Measurements from ENCODE around the gene GABRB1.

GABRB1 gene

DNA sequence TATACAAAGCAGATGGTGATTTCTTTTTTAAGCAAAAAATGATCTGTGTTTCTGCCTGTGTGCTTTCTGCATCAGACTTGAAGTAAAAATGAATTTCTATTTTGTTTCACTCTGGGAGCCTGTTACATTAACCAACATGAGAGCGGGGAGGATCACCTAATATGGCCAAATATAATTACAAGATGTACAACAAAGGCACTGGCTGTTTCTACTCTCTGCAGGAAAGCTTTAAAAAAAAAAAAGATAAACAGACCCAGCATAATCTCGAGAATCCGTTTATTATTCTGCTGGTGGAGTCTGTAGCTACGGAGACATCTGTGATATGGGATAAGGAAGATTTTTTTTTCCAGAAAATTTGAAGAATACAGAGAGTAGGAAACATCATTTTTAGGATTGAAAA lies 328.5 kb downstream of the GABRB1 start:
- TF ChIP-seq EZH2 (optimal IDR thresholded peaks at IDR 0.05; ENCODE audit: low read depth, low read length) (no peak), EZH2phosphoT487 (IDR thresholded peaks at IDR 0.05; ENCODE audit: low read length) (no peak), CTCF (IDR thresholded peaks at IDR 0.05; ENCODE audit: low read length) (no peak)
- no peaks in the 10 kb centered on the region for H3K27me3 ChIP-seq (replicated peaks; ENCODE audit: insufficient read depth, low read length)
- no peak overlapping the region for H2AFZ ChIP-seq (ENCODE audit: low read length)
- H4K20me1 ChIP-seq (ENCODE audit: insufficient read depth, low read length), result no peaks in the 10 kb centered on the region
- no peak overlapping the region for H3K27ac ChIP-seq (ENCODE audit: low read length)
- H3F3A ChIP-seq (ENCODE audit: insufficient read depth, low read length), result no peaks in the 10 kb centered on the region
- no peak overlapping the region for H3K4me3 ChIP-seq (ENCODE audit: low read length)
- no peaks in the 10 kb centered on the region for H3K9me3 ChIP-seq (replicated peaks; ENCODE audit: insufficient read depth, low read length)
- no peaks in the 10 kb centered on the region for H3K79me2 ChIP-seq (ENCODE audit: low read length)
- no peak overlapping the region for H3K9ac ChIP-seq (ENCODE audit: low read length)
- no peak for DNase-seq
- no peaks in the 10 kb centered on the region for H3K9me2 ChIP-seq (replicated peaks; ENCODE audit: insufficient read depth, low read length)
- H3K4me2 ChIP-seq (ENCODE audit: low read depth, low read length), result no peak overlapping the region
- no peaks in the 10 kb centered on the region for H3K4me1 ChIP-seq (ENCODE audit: low read length)
- no peaks in the 10 kb centered on the region for H3K36me3 ChIP-seq (replicated peaks; ENCODE audit: insufficient read depth, low read length)

GRCh38 chr4:47367761-47368160 lies 336.4 kb downstream of the GABRB1 start:
- H3K4me2 ChIP-seq (ENCODE audit: low read depth, low read length), result no peak overlapping the region

GRCh38 chr4:47368211-47368610 lies 336.8 kb downstream of the GABRB1 start:
- Histone ChIP-seq H3K27me3 (replicated peaks; ENCODE audit: insufficient read depth, low read length) (no peaks in the 10 kb centered on the region), H3K9ac (ENCODE audit: low read length) (no peak overlapping the region), H3K4me2 (ENCODE audit: low read depth, low read length) (no peak overlapping the region), H4K20me1 (ENCODE audit: insufficient read depth, low read length) (no peaks in the 10 kb centered on the region), H3F3A (ENCODE audit: insufficient read depth, low read length) (no peaks in the 10 kb centered on the region), H3K4me3 (ENCODE audit: low read length) (no peak overlapping the region), H3K79me2 (ENCODE audit: low read length) (no peaks in the 10 kb centered on the region), H3K9me2 (replicated peaks; ENCODE audit: insufficient read depth, low read length) (no peaks in the 10 kb centered on the region), H3K36me3 (replicated peaks; ENCODE audit: insufficient read depth, low read length) (no peaks in the 10 kb centered on the region), H3K4me1 (ENCODE audit: low read length) (no peaks in the 10 kb centered on the region), H3K9me3 (replicated peaks; ENCODE audit: insufficient read depth, low read length) (no peaks in the 10 kb centered on the region), H3K27ac (ENCODE audit: low read length) (no peak overlapping the region), H2AFZ (ENCODE audit: low read length) (no peak overlapping the region)
- no peak for DNase-seq
- no peak for TF ChIP-seq EZH2 (optimal IDR thresholded peaks at IDR 0.05; ENCODE audit: low read depth, low read length)
- no peak for TF ChIP-seq CTCF (IDR thresholded peaks at IDR 0.05; ENCODE audit: low read length)
- TF ChIP-seq EZH2phosphoT487 (IDR thresholded peaks at IDR 0.05; ENCODE audit: low read length), result no peak

More at GRCh38 chr4:47367761-47368160, 336.4 kb downstream of the GABRB1 start:
- H4K20me1 ChIP-seq (ENCODE audit: insufficient read depth, low read length), result no peaks in the 10 kb centered on the region
- H3K27ac ChIP-seq (ENCODE audit: low read length), result no peak overlapping the region
- H3K9me3 ChIP-seq (replicated peaks; ENCODE audit: insufficient read depth, low read length), result no peaks in the 10 kb centered on the region
- no peaks in the 10 kb centered on the region for H3F3A ChIP-seq (ENCODE audit: insufficient read depth, low read length)
- no peaks in the 10 kb centered on the region for H3K9me2 ChIP-seq (replicated peaks; ENCODE audit: insufficient read depth, low read length)
- no peak for DNase-seq
- TF ChIP-seq EZH2phosphoT487 (IDR thresholded peaks at IDR 0.05; ENCODE audit: low read length), result no peak
- no peak for TF ChIP-seq EZH2 (optimal IDR thresholded peaks at IDR 0.05; ENCODE audit: low read depth, low read length)
- no peak for TF ChIP-seq CTCF (IDR thresholded peaks at IDR 0.05; ENCODE audit: low read length)
- H3K79me2 ChIP-seq (ENCODE audit: low read length), result no peaks in the 10 kb centered on the region
- H3K36me3 ChIP-seq (replicated peaks; ENCODE audit: insufficient read depth, low read length), result no peaks in the 10 kb centered on the region
- H3K4me1 ChIP-seq (ENCODE audit: low read length), result no peaks in the 10 kb centered on the region
- H2AFZ ChIP-seq (ENCODE audit: low read length), result no peak overlapping the region
- no peak overlapping the region for H3K4me3 ChIP-seq (ENCODE audit: low read length)
- no peaks in the 10 kb centered on the region for H3K27me3 ChIP-seq (replicated peaks; ENCODE audit: insufficient read depth, low read length)
- no peak overlapping the region for H3K9ac ChIP-seq (ENCODE audit: low read length)
